DOHH2 (cell line): ENCODE measurements around the gene HRH1.
"Not testable (repeated sequence)": the region's sequence is repeated elsewhere in the genome, so short reads cannot be mapped to it uniquely, and the experiment has no call there.

ENCODE experiments used
- H3F3A ChIP-seq: fragments of 200-600 bp; sonication (generic), shearing (Covaris generic); 2 replicates; pipeline ENCODE4 v1.6.0; 2016; ENCODE audit warnings: antibody characterized with exemption, mild to moderate bottlenecking; ENCODE audit not compliant: control insufficient read depth, insufficient read depth
- H3K27ac ChIP-seq: fragments of 200-600 bp; sonication (generic); 2 replicates; pipeline ENCODE4 v1.5.1; 2014; ENCODE audit warnings: low read depth, mild to moderate bottlenecking, low read length, moderate library complexity
- H3K27me3 ChIP-seq: fragments of 200-600 bp; sonication (generic); 2 replicates; pipeline ENCODE4 v1.6.1; 2014; ENCODE audit warnings: mild to moderate bottlenecking, low read length, mixed read lengths; ENCODE audit not compliant: control insufficient read depth
- H3K36me3 ChIP-seq: fragments of 200-600 bp; sonication (generic); 2 replicates; pipeline ENCODE4 v1.6.1; 2014; ENCODE audit warnings: mild to moderate bottlenecking, low read length, moderate library complexity, mixed read lengths; ENCODE audit not compliant: control insufficient read depth
- H3K4me1 ChIP-seq: fragments of 200-600 bp; sonication (generic); 2 replicates; pipeline ENCODE4 v1.6.1; 2014; ENCODE audit warnings: mild to moderate bottlenecking, low read length, mixed read lengths; ENCODE audit not compliant: control insufficient read depth
- H3K4me2 ChIP-seq: fragments of 200-600 bp; sonication (generic); 2 replicates; pipeline ENCODE4 v1.6.0; 2014; ENCODE audit warnings: mild to moderate bottlenecking, low read length, moderate library complexity
- H3K4me3 ChIP-seq: fragments of 200-600 bp; sonication (generic); 2 replicates; pipeline ENCODE4 v1.5.1; 2014; ENCODE audit warnings: mild to moderate bottlenecking, low read length, mixed read lengths
- H3K79me2 ChIP-seq: fragments of 200-600 bp; sonication (generic); 2 replicates; pipeline ENCODE4 v1.6.1; 2014; ENCODE audit warnings: mild to moderate bottlenecking, low read length, mixed read lengths; ENCODE audit not compliant: control insufficient read depth
- H3K9me2 ChIP-seq: fragments of 200-600 bp; sonication (generic); replicated peaks from 2 replicates; pipeline ENCODE4 v1.6.1; 2014; ENCODE audit warnings: mild to moderate bottlenecking, low read length, mixed read lengths; ENCODE audit not compliant: control insufficient read depth
- H3K9me3 ChIP-seq: fragments of 200-600 bp; sonication (generic); 2 replicates; pipeline ENCODE4 v1.6.1; 2014; ENCODE audit warnings: antibody characterized with exemption, low read length, mixed read lengths; ENCODE audit not compliant: control insufficient read depth, insufficient read depth
- H4K20me1 ChIP-seq: fragments of 200-600 bp; sonication (generic); 2 replicates; pipeline ENCODE4 v1.6.0; 2014; ENCODE audit warnings: low read depth, mild to moderate bottlenecking, antibody characterized with exemption, low read length, moderate library complexity; ENCODE audit not compliant: control insufficient read depth, insufficient read depth
- EZH2phosphoT487 ChIP-seq: fragments of 200-600 bp; sonication (generic); IDR thresholded peaks from 2 replicates; pipeline ENCODE4 v1.6.1; 2017; ENCODE audit warnings: borderline replicate concordance, mild to moderate bottlenecking, antibody characterized with exemption, low read length, moderate library complexity, mixed read lengths
- TF ChIP-seq, protein P1 (sequence below): fragments of 200-600 bp; sonication (generic); IDR thresholded peaks from one replicate; pipeline ENCODE4 v1.5.1; 2014; ENCODE audit warnings: antibody characterized with exemption, mild to moderate bottlenecking, low read depth, low read length; ENCODE audit not compliant: poor library complexity, severe bottlenecking

The HRH1 gene

DNA sequence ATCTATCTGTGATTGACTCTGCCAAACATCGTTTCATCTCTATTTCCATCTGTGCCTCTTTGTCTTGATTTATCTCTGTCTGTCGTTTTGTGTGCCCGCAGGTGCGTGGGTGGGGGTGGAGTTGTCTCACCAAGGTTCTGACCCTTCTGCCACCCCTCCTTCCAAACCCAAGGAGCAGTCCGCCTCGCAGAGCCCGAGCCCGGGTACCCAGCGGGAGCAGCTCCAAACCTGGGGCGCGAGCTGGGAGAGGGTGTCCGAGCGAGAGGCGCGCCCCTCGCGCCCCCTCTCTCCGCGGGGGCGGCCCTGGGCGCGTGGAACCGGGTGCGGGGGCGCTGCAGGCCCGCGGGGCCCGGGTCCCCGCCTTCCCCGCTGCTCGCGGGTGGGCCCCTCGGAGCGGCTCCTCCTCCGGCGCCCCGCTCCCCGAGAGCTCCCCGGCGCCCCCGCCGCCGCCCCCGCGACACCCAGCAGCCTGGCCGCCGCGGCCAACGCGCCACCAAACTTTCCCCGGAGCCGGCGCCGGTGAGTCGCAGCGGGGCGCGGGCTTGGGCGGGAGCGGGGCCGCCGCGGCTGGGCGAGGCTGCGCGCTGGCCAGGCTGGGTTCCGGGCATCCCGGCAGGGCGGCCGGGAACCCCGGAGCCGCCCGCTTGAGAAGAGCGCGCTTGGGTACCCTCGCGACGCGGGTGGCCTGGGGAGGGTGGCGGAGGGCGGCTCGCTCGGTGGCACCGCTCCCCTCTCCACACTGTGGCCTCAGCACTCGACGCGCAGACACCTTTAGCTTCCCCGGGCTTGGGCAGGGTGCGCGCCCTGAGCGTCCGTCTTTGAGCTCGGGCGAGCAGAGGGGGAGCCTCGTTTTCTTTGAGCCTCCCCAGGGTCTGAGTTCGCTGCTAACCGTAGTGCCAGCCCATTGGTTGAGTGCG, at the start of gene HRH1:
Gene HRH1 (plus strand): TSS at position 458 of the 917 bp plus-strand sequence. CDS start 104,545 bp downstream, outside the sequence.
- Histone ChIP-seq H3K79me2 (no peaks in the 10 kb centered on the region), H3K4me2 (no peak within 1 kb of the TSS), H3K36me3 (no peaks in the 10 kb centered on the region), H3K27me3 (peaks cover 24% of the 10 kb centered on the region), H3K4me3 (no peak within 1 kb of the TSS), H3K9me3 (no peaks in the 10 kb centered on the region), H3F3A (no peaks in the 10 kb centered on the region), H4K20me1 (no peaks in the 10 kb centered on the region), H3K27ac (no peak within 1 kb of the TSS), H3K9me2 (no peaks in the 10 kb centered on the region), H3K4me1 (no peaks in the 10 kb centered on the region)
- TF ChIP-seq, protein P1, sequence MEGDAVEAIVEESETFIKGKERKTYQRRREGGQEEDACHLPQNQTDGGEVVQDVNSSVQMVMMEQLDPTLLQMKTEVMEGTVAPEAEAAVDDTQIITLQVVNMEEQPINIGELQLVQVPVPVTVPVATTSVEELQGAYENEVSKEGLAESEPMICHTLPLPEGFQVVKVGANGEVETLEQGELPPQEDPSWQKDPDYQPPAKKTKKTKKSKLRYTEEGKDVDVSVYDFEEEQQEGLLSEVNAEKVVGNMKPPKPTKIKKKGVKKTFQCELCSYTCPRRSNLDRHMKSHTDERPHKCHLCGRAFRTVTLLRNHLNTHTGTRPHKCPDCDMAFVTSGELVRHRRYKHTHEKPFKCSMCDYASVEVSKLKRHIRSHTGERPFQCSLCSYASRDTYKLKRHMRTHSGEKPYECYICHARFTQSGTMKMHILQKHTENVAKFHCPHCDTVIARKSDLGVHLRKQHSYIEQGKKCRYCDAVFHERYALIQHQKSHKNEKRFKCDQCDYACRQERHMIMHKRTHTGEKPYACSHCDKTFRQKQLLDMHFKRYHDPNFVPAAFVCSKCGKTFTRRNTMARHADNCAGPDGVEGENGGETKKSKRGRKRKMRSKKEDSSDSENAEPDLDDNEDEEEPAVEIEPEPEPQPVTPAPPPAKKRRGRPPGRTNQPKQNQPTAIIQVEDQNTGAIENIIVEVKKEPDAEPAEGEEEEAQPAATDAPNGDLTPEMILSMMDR = no peak
- no peak for TF ChIP-seq EZH2phosphoT487

DNA sequence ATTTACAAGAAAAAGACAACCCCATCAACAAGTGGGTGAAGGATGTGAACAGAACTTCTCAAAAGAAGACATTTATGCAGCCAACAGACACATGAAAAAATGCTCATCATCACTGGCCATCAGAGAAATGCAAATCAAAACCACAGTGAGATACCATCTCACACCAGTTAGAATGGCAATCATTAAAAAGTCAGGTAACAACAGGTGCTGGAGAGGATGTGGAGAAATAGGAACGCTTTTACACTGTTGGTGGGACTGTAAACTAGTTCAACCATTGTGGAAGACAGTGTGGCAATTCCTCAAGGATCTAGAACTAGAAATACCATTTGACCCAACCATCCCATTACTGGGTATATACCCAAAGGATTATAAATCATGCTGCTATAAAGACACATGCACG, 41.0 kb upstream of the HRH1 start:
- H3K4me2 ChIP-seq, H3K79me2 ChIP-seq, H3K9me3 ChIP-seq, H3K27ac ChIP-seq, H3K27me3 ChIP-seq, H3K36me3 ChIP-seq, H4K20me1 ChIP-seq, H3K4me1 ChIP-seq, H3K9me2 ChIP-seq, H3K4me3 ChIP-seq, H3F3A ChIP-seq: not testable (repeated sequence)

DNA sequence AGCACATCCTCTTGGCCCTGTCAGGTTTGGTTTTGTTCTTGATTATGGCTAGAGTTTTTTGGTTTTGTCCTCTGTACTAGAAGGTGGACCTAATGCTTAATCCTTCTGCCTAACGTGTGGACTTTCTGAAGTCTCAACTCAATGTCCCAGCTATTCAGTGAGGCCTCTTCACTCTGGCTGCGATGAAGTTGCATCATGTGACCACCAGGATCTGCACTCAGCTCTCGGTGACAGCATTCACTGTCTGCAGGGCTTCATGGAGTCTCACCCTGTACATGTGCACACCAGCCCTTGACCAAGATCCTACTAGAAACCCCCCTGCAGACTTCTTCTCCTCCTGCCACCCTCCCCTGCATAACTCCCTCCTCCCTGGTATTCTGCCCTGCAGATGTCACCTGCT, 38.7 kb upstream of the HRH1 start:
- no peak for TF ChIP-seq EZH2phosphoT487
- TF ChIP-seq, protein P1 = no peak
- H3K27ac ChIP-seq = no peak overlapping the region
- no peaks in the 10 kb centered on the region for H3K9me3 ChIP-seq
- H3K9me2 ChIP-seq = no peaks in the 10 kb centered on the region
- H3K4me1 ChIP-seq = no peaks in the 10 kb centered on the region
- no peak overlapping the region for H3K4me2 ChIP-seq
- no peaks in the 10 kb centered on the region for H4K20me1 ChIP-seq
- H3K36me3 ChIP-seq = no peaks in the 10 kb centered on the region
- H3K4me3 ChIP-seq = no peak overlapping the region
- no peaks in the 10 kb centered on the region for H3K27me3 ChIP-seq
- H3K79me2 ChIP-seq = no peaks in the 10 kb centered on the region
- H3F3A ChIP-seq = no peaks in the 10 kb centered on the region

GRCh38 chr3:11116336-11117059, 37.8 kb upstream of the HRH1 start:
- Histone ChIP-seq H3K27me3 (no peaks in the 10 kb centered on the region), H3K9me3 (no peaks in the 10 kb centered on the region), H3K4me1 (no peaks in the 10 kb centered on the region), H3F3A (no peaks in the 10 kb centered on the region), H3K9me2 (no peaks in the 10 kb centered on the region), H3K27ac (no peak overlapping the region), H3K36me3 (no peaks in the 10 kb centered on the region), H3K4me2 (no peak overlapping the region), H3K4me3 (no peak overlapping the region), H4K20me1 (no peaks in the 10 kb centered on the region), H3K79me2 (no peaks in the 10 kb centered on the region)
- TF ChIP-seq EZH2phosphoT487 = no peak
- TF ChIP-seq, protein P1 = no peak
